Activated CD8-positive, alpha-beta memory T cell treated with anti-CD3 and anti-CD28 coated beads for 1 hour (primary cell): Measurements from ENCODE around the gene AGPAT1.

Experiments used
- DNase-seq, 2 donors: peaks; one replicate each; pipeline ENCODE4 v3.0.0-alpha.2; 2020; ENCODE audit warnings: low read depth in 1 of 2; ENCODE audit errors: extremely low read depth in 1 of 2

Gene AGPAT1

DNA sequence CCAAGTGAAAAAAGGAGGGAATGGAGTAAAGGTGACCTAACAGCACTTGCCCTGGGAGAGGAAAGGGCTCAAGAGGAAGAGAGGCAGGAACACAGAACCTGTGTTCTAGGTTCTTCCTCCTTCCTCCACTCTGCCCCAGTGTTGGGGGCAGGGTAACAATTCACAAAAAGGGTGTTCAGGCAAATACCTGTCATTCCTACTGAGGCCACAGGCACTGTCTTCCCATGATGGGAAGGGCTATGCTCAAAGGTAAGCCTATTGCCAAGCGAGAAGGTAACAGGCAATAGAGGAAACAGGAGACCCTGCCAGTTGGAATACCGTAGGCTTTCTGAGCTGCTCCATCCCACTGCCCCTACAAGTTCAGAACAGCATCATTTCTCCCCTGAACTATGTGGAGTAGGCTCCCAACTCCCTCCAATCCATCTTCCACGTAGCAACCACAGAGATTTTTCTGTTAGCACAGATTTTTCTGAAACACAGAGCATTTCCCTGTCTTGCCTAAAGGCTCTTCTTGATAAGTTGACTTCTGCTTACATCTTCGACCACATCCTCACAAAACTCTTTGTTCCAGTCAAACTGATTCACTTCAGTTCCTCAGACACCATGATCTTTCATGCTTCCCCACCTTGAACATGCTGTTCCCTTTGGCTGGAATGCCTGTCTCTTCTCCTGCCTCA lies 2.7 kb downstream of the AGPAT1 start:
- no peak for DNase-seq

DNA sequence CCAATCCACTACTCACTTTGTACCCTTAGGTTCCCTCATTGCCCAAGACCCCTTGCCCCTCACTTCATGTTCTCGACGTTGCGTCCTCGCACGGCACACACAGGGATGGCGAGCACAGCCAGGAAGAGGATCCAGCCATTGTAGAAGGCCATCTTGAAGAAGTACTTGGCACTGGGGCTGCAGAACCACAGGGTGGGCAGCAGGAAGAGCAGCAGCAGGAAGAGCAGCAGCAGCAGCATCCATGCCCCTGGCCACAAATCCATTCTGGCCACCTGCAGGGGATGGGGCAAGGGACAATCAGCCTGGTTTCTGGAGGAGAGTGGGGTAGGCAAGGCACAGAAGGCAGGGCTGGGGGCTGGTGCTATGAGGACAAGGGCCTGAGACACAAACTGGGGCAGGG lies 4.7 kb downstream of the AGPAT1 start:
- DNase-seq: no peak

DNA sequence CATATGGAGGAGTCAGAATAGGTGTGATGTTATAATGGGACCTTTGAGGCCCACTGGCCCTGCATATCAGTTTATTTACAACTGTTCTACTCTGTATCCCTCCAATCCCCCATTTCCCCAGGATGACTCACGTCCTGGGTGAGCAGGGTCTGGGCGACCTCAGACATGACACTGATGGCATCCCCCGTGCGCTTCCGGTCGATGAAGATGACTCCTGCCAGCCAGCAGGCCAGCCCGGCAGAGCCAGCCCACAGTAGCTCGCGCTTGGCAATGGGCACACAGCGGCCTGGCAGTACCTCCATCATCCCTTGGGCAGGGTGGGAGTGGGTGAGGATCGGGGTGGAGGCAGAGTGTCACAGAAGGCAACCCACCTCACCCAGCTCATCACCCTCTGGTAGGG lies 5.6 kb downstream of the AGPAT1 start:
- no peak for DNase-seq

DNA sequence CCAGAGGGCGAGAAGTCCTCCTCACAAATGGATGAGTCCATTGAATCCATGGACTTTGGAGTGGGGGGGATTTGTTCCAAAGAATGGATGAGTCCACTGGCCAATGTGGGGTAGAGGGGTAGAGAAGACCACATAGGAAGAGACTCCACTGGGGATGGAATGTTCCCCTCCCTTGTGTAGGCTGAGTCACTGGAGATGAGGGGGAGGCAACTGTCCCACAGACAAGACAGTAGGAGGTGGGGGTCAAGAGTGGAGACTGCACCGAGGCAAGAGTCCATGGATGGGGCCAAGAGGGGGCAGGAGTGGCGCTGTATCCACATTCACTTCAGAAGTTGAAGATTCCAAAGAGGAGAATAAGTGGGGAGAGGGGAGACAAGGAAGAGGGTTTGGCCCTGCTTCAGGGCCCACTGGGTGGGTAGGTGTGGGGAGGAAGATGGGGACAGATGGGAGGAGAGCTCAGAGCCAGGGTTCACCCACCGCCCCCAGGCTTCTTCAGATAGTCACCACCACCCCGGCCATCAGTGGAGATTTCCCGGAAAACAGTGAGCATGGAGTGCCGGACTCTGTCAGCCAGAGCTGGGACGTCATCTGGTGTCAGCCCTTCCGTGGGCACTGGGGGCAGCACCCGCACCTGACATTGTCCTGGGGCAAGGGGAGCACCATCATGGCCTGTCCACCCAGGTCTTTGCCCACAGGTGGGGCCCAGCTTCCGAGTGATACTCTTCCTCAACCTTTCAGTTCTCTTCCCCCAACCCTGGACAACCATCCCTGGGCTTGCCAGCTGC lies 6.9 kb downstream of the AGPAT1 start:
- DNase-seq: no peak

DNA sequence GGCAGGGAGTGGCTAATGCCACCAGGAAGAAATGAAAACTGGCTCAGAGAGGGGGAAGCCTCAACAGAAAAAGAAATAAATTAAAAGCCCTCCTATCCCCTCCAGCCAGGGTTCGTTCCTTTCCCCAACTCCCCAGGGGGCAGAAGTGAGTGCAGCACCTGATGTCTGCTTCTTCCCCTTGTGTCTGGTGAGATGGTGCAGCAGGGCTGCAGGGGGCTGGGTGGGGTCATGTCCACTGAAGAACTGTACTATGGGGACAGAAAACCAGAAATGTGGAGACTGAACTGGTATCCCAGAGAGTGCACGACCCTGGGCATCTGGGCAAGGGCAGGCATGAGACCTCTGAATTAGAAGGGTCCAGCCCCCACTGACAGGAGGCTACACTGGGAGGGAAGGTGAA lies 7.5 kb downstream of the AGPAT1 start:
- no peak for DNase-seq

DNA sequence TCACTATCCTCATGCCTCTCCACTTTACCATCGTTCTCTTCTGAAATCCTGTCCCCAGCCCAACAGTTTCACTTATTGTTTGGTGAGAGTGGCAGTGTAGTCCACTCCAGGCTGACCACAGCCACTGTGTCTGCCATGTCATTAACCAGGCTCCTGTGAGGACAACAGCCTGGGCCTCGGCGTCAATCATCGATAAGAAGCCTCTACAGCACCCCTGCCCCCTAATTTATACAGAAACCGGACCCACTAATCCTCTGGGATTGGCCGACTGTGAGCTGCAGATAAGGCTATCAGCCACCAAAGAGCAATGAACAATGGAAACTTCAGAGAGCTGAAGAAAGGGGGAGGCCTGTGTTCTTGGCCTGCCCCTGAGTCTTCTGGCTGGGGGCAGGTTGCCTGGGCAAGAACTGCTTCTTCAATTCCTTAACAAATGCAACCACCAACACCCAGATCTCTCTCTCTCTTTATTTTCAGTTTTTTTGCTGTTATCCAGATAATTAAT lies 8.1 kb downstream of the AGPAT1 start:
- no peak for DNase-seq

DNA sequence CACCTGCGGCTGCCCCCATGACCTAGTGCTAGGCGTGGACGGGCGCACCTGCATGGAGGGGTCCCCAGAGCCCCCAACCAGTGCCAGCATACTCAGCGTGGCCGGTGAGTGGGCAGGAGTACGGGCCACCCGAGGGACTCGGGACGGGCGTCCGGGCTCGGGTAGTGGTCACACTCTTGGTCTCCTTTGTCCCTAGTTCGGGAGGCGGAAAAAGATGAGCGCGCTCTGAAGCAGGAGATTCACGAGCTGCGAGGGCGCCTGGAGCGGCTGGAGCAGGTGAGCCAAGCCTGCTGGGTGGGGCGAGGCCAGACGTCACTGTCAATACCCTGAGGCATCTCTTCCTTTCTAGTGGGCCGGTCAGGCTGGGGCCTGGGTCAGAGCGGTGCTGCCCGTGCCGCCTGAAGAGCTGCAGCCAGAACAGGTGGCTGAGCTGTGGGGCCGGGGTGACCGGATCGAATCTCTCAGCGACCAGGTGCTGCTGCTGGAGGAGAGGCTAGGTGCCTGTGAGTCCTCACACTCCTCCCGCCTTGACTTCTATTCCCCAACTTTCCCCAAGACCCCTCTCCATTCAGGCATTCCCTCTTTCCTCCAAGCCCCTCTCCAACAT lies 8.6 kb downstream of the AGPAT1 start:
- DNase-seq: no peak

DNA sequence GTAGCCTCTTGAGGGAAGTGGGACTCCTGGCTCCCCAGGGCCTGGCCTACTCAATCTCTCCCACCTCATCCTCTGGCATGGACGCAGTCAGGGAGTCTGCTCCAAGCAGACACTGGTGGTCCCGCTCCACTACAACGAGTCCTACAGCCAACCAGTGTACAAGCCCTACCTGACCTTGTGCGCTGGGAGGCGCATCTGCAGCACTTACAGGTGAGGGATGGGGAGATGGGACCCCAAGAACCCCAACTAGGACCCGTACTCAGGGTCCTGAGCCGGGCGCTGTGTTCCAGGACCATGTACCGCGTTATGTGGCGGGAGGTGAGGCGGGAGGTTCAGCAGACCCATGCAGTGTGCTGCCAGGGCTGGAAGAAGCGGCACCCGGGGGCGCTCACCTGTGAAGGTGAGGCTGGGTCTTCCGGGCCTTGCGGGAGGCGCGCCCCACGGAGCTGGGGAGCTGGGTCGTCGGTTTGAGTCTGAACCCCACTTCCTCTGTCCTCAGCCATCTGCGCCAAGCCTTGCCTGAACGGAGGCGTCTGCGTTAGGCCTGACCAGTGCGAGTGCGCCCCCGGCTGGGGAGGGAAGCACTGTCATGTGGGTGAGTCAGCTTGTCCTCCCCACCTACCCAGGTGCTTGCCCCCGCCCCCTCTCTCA lies 9.3 kb downstream of the AGPAT1 start:
- DNase-seq: no peak

DNA sequence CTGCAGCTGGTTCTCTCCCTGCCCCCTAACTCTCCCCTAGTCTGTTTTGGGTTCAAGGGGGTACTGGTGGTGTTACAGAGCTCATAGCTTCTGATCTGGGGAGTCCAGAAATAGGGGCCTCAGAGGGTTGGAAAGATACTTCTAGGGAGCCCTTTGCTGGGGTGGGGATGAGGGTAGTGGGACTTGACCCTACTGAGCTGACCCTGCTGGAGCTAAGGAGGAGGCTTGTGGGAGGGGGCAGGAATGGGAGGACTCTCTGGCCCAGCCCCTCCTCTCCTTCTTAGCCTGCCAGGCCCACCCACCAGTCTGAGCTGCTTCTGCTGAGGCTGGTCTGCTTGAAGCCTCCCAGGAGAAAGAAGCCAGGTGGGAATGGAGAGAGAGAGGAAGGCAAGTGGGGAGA lies 11.6 kb downstream of the AGPAT1 start, which contains the start of gene EGFL8:
Gene EGFL8 (plus strand): TSS at position 301 of the 400 bp plus-strand sequence. CDS start 1,571 bp downstream, outside the sequence.
- DNase-seq: no peak

DNA sequence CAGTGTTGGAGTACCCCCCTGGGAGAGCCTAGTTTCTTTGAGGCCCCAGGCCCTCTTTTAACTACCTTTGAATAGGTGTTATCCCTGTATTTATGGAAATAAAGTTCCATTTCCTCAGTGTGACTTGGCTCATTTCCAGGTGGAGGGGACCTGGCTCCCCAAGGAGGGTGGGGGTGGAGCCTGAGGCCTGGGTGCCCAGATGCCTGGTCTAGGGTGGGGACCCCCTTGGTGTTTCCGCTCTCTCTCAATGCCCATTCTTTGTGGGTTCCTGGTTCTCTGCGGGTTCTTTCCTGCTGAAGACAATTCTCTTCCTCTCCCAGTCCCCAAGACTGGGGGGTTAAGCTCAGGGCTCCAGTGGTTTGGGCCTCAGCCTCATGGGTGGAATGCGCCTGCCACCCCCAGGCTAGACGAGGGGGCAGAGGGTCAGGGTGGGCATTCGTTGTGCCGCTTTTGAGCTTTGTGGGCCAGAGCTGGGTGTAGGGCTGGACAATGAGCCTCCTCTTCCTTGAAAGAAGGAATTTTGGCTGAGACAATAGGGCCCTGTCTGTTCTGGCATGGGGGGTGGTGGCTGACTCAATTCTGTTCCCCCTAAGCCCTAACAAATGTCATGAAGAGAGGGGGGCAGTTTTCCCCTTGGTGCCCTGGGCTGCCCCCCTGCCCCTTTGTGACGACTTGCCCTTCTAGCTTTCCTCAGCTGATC lies 12.2 kb downstream of the AGPAT1 start:
- no peak for DNase-seq

DNA sequence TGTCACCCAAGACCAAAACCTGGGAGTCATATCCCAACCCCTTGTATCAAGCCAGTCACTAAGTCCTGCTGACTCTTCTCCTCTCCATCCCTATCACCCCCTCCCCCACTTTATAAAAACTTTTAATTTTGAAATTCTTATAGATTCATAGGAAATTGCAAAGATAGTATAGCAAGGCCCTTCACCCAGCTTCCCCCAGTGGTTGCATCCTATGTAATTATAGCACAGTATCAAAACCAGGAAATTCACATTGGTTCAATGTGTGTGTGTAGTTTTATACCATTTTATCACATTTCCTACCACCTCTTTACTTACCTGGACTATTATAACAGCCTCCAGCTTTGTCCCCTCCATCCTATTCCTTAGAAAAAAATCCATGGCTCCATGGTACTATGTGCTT lies 17.8 kb downstream of the AGPAT1 start:
- no peak for DNase-seq

DNA sequence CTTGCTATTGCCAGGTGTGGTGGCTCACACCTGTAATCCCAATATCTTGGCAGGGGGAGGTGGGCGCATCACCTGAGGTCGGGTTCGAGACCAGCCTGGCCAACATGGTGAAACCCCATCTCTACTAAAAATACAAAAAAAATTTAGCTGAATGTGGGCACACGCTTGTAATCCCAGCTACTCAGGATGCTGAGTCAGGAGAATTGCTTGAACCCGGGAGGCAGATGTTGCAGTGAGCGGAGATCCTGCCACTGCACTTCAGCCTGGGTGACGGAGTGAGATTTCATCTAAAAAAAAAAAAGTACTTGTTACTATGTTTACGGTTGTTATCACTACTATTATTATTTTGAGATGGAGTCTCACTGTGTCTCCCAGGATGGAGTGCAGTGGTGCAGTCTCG lies 19.0 kb downstream of the AGPAT1 start:
- no peak for DNase-seq

DNA sequence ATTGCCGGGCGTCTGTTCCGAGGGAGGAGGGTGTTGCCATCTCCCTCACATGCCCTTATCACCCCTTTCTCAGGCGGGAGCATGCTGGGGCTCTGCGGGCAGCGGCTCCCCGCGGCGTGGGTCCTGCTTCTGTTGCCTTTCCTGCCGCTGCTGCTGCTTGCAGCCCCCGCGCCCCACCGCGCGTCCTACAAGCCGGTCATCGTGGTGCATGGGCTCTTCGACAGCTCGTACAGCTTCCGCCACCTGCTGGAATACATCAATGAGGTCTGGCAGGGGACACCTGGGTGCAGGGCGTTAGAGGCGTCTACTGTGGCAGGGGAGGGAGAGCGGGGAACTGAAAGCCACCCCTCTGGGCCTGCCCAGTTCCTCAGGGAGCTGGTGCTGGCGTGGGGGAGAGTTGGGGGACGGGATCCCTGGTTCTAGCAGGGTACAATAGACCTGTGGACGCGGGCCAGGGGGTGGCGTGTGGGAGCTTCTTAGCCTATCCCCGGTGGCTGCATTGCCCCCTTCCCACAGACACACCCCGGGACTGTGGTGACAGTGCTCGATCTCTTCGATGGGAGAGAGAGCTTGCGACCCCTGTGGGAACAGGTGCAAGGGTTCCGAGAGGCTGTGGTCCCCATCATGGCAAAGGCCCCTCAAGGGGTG lies 21.2 kb downstream of the AGPAT1 start:
- DNase-seq: peak in 1 of 2 donors; percentile 41

DNA sequence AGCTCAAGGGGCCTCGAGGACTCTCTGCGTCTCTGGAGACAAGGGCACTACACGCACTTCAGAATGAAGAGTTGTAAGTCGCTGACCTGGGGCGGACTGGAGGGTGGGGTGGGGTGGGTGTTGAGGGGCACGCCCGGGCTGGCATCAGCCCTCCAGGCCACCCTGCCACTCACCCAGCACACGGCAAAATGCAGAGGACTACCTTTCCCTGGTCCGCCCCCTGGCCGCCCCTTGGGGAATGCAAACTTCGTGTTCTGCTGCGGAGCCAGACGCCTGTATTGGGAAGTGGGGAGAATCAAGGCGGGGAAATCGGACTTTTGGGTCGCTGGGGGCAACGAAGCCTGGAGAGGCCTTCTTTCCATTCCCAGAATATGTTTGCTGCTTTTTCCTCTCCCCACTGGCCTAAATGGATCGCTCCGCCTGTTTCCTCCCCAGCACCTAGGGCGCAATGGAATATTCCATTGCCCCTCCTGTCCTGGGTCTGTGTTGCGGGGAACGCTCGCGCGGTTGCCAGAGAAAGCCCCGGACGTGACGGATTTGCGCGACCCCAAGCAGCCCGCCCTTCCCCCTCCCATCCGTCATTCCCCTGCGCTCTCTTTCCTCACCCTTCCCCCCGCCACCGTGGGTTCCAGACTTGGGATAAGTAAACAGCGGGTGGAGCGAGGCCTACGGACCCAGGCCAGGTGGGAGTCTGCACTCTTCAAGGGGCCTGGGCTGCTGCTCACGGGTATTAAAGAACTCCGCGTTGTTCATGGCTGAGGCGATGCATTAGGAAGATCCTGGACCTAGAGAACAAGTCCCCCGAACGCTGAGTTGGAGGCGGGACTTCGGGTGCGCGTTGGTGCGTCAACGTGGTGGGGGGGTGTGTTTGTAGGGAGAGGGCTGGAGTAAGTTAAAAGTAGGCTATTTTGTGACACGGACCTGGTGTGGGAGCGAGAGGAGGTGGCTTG lies 22.0 kb downstream of the AGPAT1 start, which contains the start of gene PPT2:
Gene PPT2 (plus strand): TSS at position 578 of the 950 bp plus-strand sequence. CDS start 454 bp downstream, outside the sequence.
- DNase-seq: peak; percentile 62 to 66

DNA sequence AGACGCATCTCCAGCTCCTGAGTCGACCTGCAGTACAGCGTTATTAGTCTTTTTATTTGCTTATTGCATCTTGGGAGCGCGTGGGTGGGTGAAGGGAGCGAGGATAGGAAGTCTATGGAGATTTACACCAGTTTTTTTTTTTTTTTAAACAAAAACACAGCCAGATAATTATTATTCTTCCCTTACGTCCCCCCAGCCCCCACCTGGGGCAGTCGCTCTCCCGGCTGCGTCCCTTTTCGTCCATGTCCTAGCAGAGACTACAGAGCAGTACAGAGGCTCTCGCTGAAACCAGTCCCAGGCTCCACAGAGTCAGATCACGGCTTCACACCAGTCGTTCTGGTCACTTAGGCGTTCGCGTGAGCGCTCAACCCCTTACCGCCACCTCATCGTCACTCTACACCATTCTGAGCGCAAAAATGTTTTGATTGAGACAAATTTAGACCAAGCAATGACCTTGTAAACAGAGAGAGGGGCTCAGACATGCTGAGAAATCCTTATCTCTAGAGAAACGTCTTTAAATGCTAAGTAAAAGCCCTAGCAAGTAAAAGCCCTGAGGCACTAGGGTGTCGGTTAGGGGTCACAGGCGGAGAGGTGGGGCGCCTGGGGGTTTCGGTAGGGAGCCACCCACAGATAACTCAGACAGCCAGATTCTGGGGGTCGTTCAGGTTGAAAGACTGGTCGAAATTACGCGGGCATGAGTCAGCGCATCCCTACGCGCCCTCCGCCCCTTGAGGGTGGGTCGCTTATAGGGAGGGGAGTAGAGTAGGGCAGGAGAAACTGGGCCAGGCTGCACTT lies 22.9 kb downstream of the AGPAT1 start:
- DNase-seq: no peak

DNA sequence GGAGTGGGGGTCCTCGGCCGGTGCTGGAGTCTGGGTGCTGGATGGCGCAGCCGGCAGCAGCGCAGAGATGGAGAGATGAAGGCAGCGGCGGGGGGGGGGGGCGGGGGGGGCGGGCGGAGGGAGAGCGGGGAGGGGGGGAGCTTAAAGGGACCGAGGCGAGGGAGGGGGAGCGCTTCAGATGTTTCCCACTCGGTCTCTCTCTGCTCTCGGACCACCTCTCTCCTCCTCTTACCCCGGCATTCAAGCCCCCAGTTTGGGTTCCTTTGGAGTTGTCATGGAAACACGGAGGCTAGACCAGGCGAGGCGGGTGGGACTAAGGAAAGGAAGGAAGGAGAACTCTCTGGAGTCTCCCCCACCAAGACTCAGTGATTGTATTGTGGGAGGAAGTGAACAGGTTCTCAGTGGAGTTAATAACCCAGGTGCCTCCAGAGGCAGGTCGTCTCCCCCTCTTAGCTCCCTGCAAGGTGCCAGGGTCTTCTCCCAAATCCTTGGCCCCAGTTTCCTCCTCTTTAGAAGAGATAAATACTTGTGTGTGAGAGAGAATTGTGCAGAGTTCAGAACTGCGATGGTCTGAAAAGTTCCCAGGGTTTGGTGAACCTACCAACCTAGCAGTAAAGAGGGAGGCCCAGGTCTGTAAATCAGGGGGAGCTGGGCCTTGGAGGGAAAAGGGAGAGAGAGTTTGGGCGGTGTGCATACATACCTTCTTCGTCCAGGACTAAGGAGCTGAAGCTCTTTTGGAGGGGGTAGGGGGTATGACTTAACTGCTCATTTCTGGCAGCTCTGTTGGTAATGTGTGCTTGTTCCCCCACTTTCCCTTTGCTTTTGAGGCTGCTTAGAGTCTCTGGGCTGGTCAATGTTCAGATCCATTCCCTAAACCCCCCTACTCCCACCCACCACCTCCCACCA lies 23.8 kb downstream of the AGPAT1 start, which contains the start of gene PRRT1:
Gene PRRT1 (minus strand): TSS at position 77 of the 906 bp plus-strand sequence. CDS start 112 bp downstream, outside the sequence.
- no peak for DNase-seq
